ENCODE results near the gene PTPRG.
A peak's percentile ranks its signal among the peaks of the same experiment; 100 is the strongest.
"Not testable (repeated sequence)": the region's sequence is repeated elsewhere in the genome, so short reads cannot be mapped to it uniquely, and the experiment has no call there.

PTPRG gene

GRCh38 chr3:61796911-61797310 lies 235.5 kb downstream of the PTPRG start:
- DNase-seq (ENCODE audit: low read depth), result no peak

GRCh38 chr3:61802772-61803171 lies 241.4 kb downstream of the PTPRG start:
- no peak for DNase-seq (ENCODE audit: low read depth)

GRCh38 chr3:61803983-61804382 lies 242.6 kb downstream of the PTPRG start:
- no peak for DNase-seq (ENCODE audit: low read depth)

- no peak for DNase-seq (ENCODE audit: low read depth)
Measured at GRCh38 chr3:61804782-61805181, 243.4 kb downstream of the PTPRG start.

GRCh38 chr3:61805510-61806080 lies 244.2 kb downstream of the PTPRG start:
- DNase-seq (ENCODE audit: low read depth), result peak; percentile 42

- DNase-seq (ENCODE audit: low read depth), result no peak
Measured at GRCh38 chr3:61806810-61807209, 245.4 kb downstream of the PTPRG start.

GRCh38 chr3:61807865-61808276 lies 246.5 kb downstream of the PTPRG start:
- DNase-seq (ENCODE audit: low read depth), result peak; percentile 57

GRCh38 chr3:61808526-61808925 lies 247.2 kb downstream of the PTPRG start:
- DNase-seq (ENCODE audit: low read depth), result no peak

GRCh38 chr3:61808999-61809398 lies 247.6 kb downstream of the PTPRG start:
- no peak for DNase-seq (ENCODE audit: low read depth)

- DNase-seq (ENCODE audit: low read depth), result no peak
Measured at GRCh38 chr3:61809879-61810278, 248.5 kb downstream of the PTPRG start.

GRCh38 chr3:61810953-61811497 lies 249.7 kb downstream of the PTPRG start:
- no peak for DNase-seq (ENCODE audit: low read depth)

- no peak for DNase-seq (ENCODE audit: low read depth)
Measured at GRCh38 chr3:61811652-61812051, 250.3 kb downstream of the PTPRG start.

- no peak for DNase-seq (ENCODE audit: low read depth)
Measured at GRCh38 chr3:61812085-61812484, 250.7 kb downstream of the PTPRG start.

GRCh38 chr3:61812517-61812916 lies 251.1 kb downstream of the PTPRG start:
- no peak for DNase-seq (ENCODE audit: low read depth)

GRCh38 chr3:61813636-61814035 lies 252.3 kb downstream of the PTPRG start:
- no peak for DNase-seq (ENCODE audit: low read depth)

GRCh38 chr3:61814674-61815073 lies 253.3 kb downstream of the PTPRG start:
- DNase-seq (ENCODE audit: low read depth), result no peak

- not testable (repeated sequence) for DNase-seq (ENCODE audit: low read depth)
Measured at GRCh38 chr3:61816304-61816703, 254.9 kb downstream of the PTPRG start.

- DNase-seq (ENCODE audit: low read depth), result peak; percentile 29
Measured at GRCh38 chr3:61819861-61820260, 258.5 kb downstream of the PTPRG start.

GRCh38 chr3:61820306-61820992 lies 259.1 kb downstream of the PTPRG start:
- no peak for DNase-seq (ENCODE audit: low read depth)

GRCh38 chr3:61821823-61822251 lies 260.5 kb downstream of the PTPRG start:
- peak; percentile 36 for DNase-seq (ENCODE audit: low read depth)

GRCh38 chr3:61822588-61822987 lies 261.2 kb downstream of the PTPRG start:
- no peak for DNase-seq (ENCODE audit: low read depth)

GRCh38 chr3:61824553-61825135 lies 263.3 kb downstream of the PTPRG start:
- no peak for DNase-seq (ENCODE audit: low read depth)

- no peak for DNase-seq (ENCODE audit: low read depth)
Measured at GRCh38 chr3:61826161-61826560, 264.8 kb downstream of the PTPRG start.

All from iris pigment epithelial cell (primary cell).